Left renal pelvis (tissue), 4 donors: ENCODE measurements around the gene ADAM8. TPM values are rescaled to one million over a fixed set of nuclear protein-coding genes. Genes with fewer than 3 reads are reported as not detected.
A peak's percentile ranks its signal among the peaks of the same experiment; 100 is the strongest.
"Not testable (repeated sequence)": the region's sequence is repeated elsewhere in the genome, so short reads cannot be mapped to it uniquely, and the experiment has no call there.

Source experiments
- DNase-seq, 4 donors: peaks; one replicate each; pipeline ENCODE4 v3.0.0-alpha.2; 2013; ENCODE audit warnings: low read depth in 4 of 4, low spot score in 3 of 4
- polyA plus RNA-seq, 4 donors: library from polyadenylated mRNA; unstranded; fragments of 120-200 nt; gene quantifications; one replicate each; pipeline ENCODE4 v1.2.1, GENCODE V29; 2013; ENCODE audit not compliant: insufficient read length in 4 of 4

Gene ADAM8
- polyA plus RNA-seq, 4 donors = 0.99 to 5.0 (median 2.1) TPM

DNA sequence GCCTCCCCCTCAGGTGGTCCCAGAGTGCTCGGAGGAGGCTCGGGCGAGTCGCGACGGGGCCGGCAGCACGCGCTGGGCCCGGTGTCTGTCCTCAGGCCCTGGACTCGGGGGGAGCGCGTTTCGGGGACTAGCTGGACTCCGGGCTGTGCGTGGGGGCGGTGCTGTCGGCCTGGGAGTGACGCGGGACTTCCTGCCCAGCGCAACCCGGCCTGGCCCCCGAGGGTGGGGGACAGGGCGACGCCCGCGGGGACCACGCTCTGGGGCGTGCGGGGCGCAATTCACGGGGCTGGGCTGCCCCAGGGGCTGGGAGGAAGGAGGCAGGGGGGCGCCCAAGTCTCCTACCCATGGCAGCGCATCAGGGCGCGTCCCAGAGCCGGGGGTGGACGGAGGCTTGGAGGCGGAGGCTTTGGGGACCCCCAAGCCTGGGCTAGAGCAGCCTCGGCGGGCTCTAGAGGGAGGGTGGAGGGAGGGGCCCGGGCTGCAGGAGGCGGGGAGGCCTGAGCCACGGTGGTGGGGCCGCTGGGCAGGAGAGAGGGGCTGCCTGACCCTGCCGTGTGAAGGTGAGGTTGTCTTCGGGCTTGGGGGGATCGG is 41.3 kb downstream of the ADAM8 start:
- DNase-seq = no peak

DNA sequence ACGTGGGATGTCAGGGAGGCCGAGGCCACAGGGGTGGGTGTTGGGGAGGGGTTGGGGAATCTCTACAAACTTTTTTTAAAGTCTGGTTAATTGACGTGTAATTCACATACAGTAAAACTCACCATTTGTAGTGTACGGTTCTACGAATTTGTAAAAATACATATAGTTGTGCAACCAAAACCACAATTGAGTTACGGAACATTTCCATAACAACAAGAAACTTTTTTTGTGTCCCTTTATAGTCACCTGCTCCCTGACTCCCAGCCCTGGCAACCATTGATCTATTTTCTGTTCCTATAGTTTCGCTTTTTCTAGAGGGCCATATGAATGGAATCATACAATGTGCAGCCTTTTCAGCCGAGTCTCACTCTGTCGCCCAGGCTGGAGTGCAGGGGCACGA is 41.9 kb downstream of the ADAM8 start:
- DNase-seq = not testable (repeated sequence)

DNA sequence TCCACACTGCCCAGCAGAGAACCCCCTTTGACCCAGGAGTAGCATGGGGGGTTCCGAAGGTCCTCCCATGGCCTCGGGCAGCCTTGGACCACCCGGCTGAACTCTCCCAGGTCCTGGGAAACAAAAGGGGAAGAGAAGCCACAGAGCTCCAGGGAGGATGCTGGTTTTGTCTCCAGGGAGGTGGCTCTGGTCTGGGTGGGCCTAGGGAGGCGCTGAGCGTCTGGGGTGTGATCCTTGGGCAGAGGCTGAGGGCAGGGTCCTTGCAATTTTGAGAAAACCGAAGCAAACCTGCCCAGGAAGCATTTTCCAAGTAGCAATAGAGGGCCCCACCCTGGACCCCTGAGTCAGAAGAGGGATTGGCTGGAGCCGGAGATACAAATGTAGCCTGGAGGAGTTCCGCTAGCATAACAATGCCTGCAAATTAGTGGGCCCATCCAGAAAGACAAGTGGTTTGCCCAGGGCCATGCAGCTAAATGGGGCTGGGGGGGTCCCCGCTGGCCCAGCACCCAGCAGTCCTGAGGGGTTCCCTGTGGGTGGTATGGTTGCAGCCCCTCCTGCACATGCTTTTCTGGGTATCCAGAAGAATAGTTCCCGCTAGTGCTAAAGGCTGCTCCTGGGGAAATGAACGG is 44.6 kb downstream of the ADAM8 start:
- no peak for DNase-seq

DNA sequence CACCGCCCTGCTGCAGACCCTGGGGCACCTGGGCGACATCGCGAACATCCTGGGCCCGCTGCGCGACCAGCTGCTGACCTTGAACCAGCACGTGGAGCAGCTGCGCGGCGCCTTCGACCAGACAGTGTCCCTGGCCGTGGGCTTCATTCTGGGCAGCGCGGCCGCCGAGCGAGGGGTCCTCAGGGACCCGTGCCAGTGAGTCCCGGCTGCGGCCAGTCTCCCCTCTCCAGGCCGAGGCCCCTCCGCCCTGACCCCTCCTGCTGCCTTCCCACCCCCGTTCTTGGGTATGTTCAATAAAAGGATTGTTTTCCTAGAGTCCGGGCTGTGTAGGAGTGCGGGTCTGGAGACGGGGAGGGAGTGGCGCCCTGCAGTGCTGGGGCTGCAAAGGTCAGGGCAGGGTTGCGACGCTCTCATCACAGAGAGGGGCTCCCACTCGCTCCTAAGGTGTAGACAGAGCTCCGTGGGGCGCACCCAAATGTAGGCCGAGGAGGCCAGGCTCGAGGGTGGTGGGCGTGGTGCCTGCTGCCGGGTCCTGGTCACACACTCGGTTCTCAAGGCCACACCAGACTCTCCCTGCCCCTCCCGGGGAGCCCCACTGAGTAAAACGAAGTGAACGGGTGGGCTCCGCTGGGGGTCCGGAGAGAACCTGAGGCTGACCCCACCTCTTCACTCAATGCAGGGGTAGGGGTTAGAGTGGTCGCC is 45.3 kb downstream of the ADAM8 start:
- no peak for DNase-seq

DNA sequence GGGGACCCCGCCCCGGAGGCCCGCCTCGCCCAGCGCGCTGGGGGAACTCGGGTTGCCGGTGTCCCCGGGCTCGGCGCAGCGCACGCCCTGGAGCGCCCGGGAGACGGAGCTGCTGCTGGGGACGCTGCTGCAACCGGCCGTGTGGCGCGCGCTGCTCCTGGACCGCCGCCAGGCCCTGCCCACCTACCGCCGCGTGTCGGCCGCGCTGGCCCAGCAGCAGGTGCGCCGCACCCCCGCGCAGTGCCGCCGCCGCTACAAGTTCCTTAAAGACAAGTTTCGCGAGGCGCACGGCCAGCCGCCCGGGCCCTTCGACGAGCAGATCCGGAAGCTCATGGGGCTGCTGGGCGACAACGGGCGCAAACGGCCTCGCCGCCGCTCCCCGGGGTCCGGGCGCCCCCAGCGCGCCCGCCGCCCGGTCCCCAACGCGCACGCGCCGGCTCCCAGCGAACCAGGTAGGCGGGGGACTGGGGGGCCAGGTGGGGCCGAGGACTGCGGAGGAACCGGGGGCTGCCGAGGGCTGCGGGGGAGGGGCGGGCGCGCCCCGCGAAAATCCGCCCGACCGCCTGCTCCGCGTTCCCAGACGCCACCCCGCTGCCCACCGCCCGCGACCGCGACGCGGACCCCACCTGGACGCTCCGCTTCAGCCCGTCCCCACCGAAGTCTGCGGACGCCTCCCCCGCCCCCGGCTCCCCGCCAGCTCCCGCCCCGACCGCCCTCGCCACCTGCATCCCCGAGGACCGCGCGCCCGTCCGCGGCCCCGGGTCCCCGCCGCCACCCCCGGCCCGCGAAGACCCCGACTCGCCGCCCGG is 46.1 kb downstream of the ADAM8 start:
- DNase-seq = no peak

DNA sequence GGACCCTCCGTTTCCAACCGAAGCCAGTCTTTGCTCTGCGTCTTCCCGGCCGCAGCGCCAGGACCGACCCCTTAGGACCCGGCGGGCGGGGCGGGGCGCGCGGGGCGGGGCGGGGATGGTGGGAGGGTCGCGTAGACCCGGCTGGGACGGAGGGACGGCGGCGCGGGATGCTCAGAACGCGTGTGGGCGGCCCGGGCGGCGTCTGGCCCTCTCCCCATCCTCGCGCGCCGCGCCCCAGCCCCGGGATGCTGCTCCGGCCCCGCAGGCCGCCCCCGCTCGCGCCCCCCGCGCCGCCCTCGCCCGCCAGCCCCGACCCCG is 46.7 kb downstream of the ADAM8 start, which contains the start of gene UTF1:
Gene UTF1 (plus strand): TSS at position 174 of the 318 bp plus-strand sequence. CDS start 72 bp downstream, at position 246.
- no peak for DNase-seq

DNA sequence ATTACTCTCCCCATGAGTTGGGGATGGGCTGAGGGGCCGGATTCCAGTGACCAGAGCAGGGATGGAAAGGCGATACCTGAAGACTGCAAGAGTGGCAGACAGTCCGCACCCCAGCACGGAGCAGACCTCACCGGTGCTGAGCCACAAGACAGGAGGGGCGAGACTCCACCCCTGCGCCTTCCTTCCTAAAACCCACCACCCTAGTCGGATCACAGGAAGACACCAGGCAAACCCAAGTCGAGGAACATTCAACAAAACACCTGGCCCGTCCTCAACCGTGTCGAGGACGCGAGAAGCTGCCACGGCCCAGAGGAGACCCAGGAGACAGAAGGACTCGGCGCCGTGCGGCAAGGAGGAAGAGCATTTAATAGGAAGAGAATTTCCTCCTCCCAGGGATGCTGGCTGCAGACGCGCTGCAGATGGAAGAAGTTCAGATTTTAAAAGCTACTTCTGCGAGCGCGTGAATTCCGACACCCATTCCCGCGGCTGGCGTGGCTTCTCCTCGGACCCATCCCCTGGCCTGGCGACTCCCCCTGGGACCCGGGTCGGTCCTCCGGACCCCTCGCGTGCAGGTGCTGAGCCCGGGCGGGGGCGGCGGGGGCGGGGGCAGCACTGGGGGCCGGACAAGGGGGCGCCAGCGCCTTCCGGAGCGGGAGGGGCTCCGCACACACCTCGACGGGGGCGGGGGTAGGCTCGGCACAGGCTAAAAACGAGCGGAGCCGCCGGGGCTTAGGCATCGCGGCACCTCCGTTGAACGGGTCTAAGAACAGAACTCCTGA is 47.2 kb downstream of the ADAM8 start:
- no peak for DNase-seq

DNA sequence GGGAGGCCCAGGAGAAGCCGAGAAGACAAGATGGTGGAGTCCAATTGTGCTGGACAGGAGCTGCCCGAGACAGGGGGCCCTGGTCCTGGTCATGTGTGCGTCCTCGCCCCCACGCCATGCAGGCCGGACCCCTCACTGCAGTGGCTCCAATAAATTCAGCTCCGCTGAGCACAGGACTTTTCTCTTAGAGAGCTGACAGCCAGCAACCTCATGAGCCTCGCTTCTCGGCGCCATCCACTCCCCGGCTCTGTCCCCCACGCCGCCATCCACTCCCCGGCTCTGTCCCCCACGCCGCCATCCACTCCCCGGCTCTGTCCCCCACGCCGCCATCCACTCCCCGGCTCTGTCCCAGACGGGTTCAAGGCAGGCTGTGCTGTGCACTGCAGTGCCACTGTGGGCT is 49.4 kb downstream of the ADAM8 start:
- no peak for DNase-seq

DNA sequence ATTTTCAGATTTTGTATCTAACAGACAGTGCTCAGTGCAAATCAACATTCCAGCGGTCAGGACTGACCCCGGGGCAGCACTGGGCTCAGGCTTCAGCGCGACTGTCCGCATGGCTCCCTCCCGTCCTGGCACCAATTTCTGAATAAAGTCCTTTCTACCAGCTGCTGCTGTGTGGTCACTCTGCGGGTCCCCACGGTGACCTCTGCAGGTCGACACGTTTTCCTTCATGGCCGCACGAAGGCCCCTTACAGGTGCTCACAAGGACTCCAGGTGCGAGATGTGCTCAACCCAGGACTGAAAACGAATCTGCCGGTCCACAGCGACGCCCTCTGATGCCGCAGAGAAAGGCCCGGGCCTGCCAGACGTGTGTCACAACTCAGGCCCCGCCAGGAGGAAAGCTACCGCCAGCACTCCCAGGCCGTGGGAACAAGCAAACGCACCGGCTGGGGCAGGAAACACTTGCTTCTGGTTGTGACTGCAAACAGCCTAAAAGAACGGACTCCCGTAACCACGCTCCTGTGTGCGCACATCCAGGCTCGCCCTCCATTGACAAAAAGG is 50.3 kb downstream of the ADAM8 start:
- DNase-seq = no peak

DNA sequence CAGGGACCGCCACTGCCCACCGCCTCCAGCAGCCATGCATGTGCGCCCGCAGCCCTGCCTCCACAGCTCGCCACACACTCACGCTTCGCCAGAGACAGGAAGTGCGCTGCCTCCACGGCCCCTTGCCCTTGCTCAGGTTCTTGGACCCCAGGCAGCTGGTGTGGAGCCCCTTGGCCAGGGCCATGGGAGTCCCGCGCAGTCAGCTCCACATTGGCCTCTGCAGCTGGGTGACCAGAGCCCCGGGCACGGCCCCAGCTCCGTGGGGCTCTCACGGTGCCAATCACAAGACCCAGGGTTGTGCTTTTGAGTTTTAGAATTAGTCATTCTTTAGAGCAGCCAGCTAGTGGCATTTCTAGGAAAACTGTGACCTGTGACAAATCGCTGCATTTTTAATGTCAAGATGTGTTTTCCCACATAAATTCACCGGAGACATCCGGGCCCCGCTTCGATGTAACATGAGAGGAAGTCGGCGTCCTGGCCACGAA is 50.9 kb downstream of the ADAM8 start:
- no peak for DNase-seq

DNA sequence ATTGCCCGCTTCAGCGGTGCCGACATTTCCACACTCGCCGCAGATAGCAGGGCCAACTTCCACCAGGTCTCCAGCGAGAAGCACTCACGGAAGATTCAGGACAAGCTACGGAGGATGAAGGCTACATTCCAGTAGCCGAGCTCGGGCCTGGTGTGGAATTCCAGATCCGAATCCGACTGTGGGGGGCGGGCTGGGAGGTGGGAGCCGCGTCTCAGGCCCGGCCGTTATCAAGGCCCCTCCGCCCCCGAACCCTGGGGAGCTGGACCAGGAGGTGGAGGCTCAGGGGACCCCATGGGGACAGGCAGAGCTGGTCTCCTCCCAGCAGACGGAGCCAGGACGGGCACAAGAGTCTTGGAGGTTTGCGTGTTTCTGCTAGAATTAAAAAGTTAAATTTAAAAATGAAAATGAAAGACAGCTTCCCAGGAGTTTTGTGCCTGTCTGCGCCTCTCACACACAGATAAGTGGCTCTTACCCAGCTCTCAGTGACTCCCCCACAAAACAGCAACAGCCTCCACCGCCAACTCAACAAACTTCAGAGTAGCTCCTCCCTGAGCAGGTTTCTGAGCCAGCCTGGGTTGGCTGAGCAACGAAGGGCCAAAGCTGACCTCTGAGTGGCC is 51.8 kb downstream of the ADAM8 start:
- peak in 2 of 4 donors; percentile 46 to 60 for DNase-seq

DNA sequence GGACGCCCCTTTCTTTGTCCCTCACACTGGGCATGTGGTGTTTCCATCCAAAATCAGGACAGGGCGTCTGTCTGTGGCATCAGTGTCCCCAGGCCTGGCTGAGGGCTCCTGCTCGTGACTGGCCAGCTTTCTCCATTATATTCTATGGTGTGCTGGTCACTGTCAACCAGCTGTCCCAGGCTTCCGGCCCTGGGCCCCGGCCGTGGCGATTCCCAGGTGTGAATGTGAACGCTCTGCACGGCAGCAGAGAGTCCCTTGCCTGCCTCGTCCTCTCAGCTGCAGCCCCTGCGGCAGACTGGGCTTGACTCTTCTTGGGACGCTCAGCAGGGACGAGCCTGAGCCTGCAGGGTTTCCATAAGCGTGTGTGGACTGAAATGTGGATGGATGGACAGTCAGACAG is 52.6 kb downstream of the ADAM8 start:
- no peak for DNase-seq

DNA sequence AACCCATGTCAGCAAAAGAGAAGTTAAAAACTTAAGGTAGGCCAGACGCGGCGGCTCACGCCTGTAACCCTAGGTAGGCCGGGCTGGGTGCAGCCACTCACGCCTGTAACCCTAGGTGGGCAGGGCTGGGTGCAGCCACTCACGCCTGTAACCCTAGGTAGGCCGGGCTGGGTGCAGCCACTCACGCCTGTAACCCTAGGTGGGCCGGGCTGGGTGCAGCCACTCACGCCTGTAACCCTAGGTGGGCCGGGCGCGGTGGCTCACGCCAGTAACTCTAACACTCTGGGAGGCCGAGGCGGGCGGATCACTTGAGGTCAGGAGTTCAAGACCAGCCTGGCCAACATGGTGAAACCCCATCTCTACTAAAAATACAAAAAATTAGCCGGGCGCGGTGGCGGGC is 54.9 kb downstream of the ADAM8 start:
- not testable (repeated sequence) for DNase-seq

DNA sequence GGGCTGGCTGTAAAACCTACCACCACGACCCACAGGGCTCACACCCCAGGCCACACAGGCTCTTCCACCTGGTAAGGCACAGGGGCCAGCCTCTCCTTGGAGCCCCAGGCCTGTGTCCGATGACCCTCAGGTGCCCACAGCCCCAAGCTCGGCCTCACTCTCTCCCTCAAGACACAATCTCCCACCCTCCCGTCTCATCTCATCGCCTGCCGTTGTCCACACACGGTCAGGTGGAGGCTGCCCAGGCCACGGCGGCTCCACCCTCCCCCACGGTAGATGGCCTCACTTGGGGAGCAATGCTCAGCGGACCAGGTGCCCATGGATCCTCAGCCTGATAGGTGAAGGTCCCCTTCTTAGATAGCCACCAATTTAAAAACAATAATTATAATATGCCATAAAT is 55.3 kb downstream of the ADAM8 start:
- no peak for DNase-seq

DNA sequence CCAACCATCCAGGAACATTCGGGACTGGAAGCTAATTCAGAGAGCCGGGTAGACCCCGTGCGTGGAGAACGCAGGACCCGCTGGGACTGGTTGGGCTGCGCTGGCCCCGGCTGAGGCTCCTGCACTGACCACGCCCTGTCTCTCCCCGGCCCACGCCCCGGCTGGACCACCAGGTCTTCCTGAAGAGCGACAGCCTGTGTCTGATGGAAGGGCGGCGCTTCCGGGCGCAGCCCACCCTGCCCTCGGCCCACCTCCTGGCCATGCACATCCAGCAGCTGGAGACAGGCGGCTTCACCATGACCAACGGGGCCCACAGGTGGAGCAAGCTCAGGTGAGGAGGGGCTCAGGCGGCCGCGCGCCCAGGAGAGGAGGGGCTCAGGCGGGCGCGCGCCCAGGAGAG is 56.9 kb downstream of the ADAM8 start:
- no peak for DNase-seq

DNA sequence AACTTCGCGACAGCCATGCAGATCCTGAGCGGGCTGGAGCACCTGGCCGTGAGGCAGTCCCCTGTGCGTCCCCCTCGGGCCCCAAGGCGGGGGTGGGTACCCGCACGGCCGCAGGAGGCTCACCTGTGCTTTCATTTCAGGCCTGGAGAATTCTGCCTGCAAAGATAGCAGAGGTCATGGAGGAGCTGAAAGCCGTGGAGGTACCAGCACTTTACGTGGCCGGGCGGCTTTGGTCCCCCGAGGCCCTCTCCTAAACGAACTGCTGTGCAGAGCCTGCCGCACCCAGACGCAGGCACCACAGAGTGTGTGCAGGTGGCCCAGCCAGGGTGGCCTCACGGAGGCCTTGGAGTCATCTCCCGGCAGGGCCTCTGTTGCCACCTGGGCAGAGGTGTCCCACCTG is 57.8 kb downstream of the ADAM8 start:
- no peak for DNase-seq

DNA sequence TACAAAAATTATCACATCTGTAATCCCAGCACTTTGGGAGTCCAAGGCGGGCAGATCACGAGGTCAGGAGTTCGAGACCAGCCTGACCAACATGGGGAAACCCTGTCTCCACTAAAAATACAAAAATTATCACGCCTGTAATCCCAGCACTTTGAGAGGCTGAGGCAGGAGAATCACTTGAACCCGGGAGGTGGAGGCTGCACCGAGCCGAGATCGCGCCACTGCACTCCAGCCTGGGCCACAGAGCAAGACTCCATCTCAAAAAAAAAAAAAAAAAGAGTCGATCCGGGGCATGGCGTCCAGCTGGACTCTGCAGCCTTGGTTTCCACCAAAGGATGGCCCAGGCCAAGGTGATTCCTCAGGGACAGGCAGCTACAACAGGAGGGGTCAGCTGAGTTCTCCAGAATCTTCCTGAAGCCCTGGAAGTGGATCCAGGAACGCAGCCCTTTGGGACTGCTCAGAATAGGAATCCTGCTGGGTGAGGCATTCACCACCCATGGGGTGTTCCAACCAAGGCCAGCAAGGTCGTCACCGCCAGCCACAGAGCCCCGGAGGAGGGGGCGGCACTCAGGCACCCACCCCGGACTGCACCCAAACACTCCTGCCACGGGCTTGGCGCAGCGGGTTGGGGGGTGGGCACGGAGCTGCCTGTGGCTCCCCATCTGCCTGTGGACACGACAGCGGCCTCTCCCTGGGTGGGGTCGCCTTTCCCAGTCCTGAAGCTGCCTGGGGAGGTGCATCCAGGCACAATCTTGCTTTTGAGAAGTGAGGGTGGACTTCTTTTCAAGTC is 58.7 kb downstream of the ADAM8 start:
- no peak for DNase-seq

DNA sequence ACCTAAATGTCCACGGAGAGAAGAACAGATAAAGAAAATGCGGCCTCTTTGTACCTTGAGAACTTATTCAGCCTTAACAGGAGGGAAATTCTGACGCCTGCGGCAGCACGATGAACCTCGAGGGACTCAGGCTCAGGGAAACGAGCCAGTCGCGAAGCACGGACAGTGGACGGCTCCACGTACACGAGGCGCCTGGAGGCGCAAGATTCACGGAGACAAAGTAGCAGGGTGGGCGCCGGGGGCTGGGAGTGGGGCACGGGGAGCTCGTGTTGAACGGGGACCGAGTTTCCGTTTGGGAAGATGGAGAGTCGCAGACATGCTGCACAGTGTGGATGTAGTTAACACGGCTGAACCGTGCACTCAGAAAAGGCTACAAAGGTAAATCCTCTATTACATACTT is 59.9 kb downstream of the ADAM8 start:
- no peak for DNase-seq

DNA sequence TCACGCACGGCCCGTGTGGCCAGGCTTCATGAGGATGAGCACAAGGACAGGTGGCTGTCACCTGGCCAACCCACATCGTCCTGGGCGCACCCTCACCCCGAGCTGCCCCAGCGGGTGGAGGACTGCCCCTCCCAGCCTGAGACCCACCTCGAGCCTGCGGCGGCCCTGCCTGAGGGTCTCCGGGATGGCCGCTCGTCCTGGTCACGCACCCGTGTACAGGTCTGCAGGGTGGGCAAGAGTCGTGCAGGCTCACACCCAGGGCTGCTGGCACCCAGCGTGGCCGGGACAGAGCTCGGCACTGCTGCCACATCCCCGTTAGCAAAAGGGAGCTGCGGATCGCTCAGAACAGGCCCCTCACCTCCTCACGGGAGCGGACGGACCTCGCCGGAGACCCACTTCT is 61.1 kb downstream of the ADAM8 start:
- DNase-seq = no peak
